ENCODE measurements around the gene DEGS2.

Gene DEGS2

DNA sequence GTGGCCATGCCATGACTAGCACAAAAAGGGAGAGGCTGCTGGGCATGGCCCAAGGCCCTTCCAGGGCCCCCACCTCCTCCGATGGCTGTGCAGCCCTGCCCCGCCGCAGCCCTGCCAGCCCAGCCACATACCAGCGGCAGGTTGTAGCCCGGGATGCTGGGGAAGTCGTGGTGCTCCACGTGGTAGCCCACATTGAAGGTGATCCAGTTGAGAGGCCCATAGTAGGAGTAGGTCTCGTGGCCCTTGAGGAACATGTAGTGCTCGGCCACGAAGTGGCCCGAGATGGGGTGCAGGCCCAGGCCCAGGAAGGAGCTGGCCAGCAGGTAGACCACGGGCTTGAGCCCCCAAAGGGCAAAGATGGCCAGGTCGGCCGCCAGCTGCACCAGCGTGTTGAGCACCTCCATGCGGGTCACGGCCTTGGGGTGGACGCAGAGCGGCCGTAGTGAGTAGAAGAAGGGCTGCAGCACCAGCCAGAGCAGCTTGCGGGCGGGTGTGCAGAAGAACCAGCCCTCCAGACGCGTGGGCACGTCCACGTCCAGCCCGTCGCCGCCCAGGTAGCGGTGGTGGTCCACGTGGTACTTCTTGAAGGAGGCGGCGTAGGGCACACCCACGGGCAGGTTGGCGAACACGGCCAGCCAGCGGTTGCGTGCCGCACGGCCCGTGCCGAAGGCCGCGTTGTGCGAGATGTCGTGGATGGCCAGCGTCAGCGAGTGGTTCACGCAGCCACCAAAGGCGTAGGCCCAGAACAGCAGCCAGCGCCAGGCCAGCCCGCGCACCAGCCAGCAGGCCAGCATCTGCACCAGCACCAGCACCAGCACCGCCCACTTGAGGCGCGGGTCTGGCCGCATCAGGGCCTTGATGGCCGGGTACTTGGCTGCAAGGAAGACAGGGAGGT, 10.4 kb downstream of the DEGS2 start:
- H3K4me1 ChIP-seq (ENCODE audit: insufficient read depth, low read length, poor library complexity, severe bottlenecking) = no peaks in the 10 kb centered on the region
- no peaks in the 10 kb centered on the region for H3K9me2 ChIP-seq (replicated peaks; ENCODE audit: low read depth, low read length)
- H3K27me3 ChIP-seq (ENCODE audit: insufficient read depth, low read length, poor library complexity, severe bottlenecking) = no peaks in the 10 kb centered on the region
- H2AFZ ChIP-seq (ENCODE audit: low read length) = no peak overlapping the region
- H3K4me2 ChIP-seq (ENCODE audit: low read depth, low read length, poor library complexity, severe bottlenecking) = no peak overlapping the region
- H3K4me3 ChIP-seq (ENCODE audit: low read length, poor library complexity, severe bottlenecking) = no peak overlapping the region
- no peaks in the 10 kb centered on the region for H3F3A ChIP-seq (ENCODE audit: low read depth)
- no peaks in the 10 kb centered on the region for H3K9me3 ChIP-seq (ENCODE audit: insufficient read depth, low read depth, low read length)
- TF ChIP-seq EZH2phosphoT487 (IDR thresholded peaks at IDR 0.05; ENCODE audit: borderline replicate concordance) = no peak
- TF ChIP-seq, protein P1, sequence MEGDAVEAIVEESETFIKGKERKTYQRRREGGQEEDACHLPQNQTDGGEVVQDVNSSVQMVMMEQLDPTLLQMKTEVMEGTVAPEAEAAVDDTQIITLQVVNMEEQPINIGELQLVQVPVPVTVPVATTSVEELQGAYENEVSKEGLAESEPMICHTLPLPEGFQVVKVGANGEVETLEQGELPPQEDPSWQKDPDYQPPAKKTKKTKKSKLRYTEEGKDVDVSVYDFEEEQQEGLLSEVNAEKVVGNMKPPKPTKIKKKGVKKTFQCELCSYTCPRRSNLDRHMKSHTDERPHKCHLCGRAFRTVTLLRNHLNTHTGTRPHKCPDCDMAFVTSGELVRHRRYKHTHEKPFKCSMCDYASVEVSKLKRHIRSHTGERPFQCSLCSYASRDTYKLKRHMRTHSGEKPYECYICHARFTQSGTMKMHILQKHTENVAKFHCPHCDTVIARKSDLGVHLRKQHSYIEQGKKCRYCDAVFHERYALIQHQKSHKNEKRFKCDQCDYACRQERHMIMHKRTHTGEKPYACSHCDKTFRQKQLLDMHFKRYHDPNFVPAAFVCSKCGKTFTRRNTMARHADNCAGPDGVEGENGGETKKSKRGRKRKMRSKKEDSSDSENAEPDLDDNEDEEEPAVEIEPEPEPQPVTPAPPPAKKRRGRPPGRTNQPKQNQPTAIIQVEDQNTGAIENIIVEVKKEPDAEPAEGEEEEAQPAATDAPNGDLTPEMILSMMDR (conservative IDR thresholded peaks at IDR 0.05; ENCODE audit: low read length) = no peak
- no peaks in the 10 kb centered on the region for H4K20me1 ChIP-seq (ENCODE audit: insufficient read depth, low read length, poor library complexity, severe bottlenecking)
- no peaks in the 10 kb centered on the region for H3K79me2 ChIP-seq (ENCODE audit: insufficient read depth, low read length)
- peaks cover 3% of the 10 kb centered on the region; the same call in 1 of the 2 replicates for H3K36me3 ChIP-seq (ENCODE audit: insufficient read depth, low read length)
- H3K9ac ChIP-seq (ENCODE audit: low read depth, low read length, poor library complexity, severe bottlenecking) = no peak overlapping the region

DNA sequence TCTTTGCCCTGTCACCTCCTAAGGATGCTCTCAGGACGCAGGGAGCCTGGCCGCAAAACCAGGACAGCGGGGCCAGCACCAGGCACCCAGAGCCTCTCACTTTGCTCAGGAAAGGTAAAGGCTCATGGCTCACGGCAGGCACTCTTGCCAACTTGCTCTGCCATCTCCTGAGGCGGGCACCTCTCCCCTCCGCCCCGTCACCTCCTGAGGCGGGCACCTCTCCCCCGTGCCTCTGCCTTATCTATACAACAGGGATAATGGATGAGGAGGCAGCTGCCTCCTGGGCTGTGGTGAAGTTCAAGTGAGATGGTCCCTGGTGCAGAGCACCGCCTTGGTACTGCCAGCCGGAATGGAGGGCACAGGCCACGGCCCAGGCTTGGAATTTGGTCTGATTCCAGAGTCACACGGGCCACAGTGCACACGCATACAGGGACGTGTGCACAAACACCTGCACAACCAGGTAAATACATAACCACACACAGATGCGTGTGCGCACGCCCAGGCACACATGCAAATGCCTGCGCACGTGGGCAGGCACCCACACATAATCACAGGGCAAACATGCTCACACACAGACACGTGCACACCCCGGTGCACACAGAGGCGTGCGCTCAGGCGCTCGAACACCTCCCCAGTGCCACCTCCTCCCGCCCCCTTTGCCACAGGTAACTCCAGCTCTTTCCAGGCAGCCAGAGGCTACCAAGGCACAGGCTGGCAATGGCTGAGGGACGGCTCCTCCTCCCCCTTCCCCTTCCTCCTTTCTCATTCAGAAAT, 11.6 kb downstream of the DEGS2 start:
- Histone ChIP-seq H3K4me3 (ENCODE audit: low read length, poor library complexity, severe bottlenecking) (no peak overlapping the region), H3K4me1 (ENCODE audit: insufficient read depth, low read length, poor library complexity, severe bottlenecking) (no peaks in the 10 kb centered on the region), H3K36me3 (ENCODE audit: insufficient read depth, low read length) (peaks cover 14% of the 10 kb centered on the region; the same call in 1 of the 2 replicates), H3K27me3 (ENCODE audit: insufficient read depth, low read length, poor library complexity, severe bottlenecking) (no peaks in the 10 kb centered on the region), H3F3A (ENCODE audit: low read depth) (no peaks in the 10 kb centered on the region), H3K79me2 (ENCODE audit: insufficient read depth, low read length) (no peaks in the 10 kb centered on the region), H2AFZ (ENCODE audit: low read length) (no peak overlapping the region), H3K4me2 (ENCODE audit: low read depth, low read length, poor library complexity, severe bottlenecking) (no peak overlapping the region), H3K9ac (ENCODE audit: low read depth, low read length, poor library complexity, severe bottlenecking) (no peak overlapping the region), H3K9me2 (replicated peaks; ENCODE audit: low read depth, low read length) (no peaks in the 10 kb centered on the region), H4K20me1 (ENCODE audit: insufficient read depth, low read length, poor library complexity, severe bottlenecking) (no peaks in the 10 kb centered on the region), H3K9me3 (ENCODE audit: insufficient read depth, low read depth, low read length) (no peaks in the 10 kb centered on the region)
- TF ChIP-seq, protein P1 (conservative IDR thresholded peaks at IDR 0.05; ENCODE audit: low read length) = no peak

DNA sequence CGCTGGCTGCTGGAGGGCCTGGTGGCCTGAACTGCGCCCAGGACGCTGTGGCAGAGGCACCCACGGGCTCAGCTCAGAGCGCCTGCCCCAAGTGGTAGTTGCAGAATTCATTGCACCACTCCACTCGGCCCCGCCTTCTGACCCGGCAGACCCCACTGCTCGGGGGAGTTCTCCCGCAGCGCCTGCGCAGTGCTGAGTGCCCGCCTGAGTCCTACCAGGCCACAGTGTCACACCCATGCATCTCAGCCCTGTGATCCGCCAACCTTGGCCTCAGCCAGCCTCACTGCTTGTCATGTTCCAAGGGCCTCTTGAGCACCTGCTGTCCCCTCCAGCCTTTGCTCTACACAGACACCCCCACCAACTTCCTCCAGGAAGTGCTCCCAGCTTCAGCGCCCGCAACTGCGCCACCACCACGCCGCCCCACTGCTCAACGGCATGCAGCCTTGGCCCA, 12.2 kb downstream of the DEGS2 start:
- Histone ChIP-seq H3K79me2 (ENCODE audit: insufficient read depth, low read length) (no peaks in the 10 kb centered on the region), H3K36me3 (ENCODE audit: insufficient read depth, low read length) (peaks cover 20% of the 10 kb centered on the region; the same call in 1 of the 2 replicates), H3K27me3 (ENCODE audit: insufficient read depth, low read length, poor library complexity, severe bottlenecking) (no peaks in the 10 kb centered on the region), H4K20me1 (ENCODE audit: insufficient read depth, low read length, poor library complexity, severe bottlenecking) (no peaks in the 10 kb centered on the region), H3K4me1 (ENCODE audit: insufficient read depth, low read length, poor library complexity, severe bottlenecking) (no peaks in the 10 kb centered on the region), H3K4me3 (ENCODE audit: low read length, poor library complexity, severe bottlenecking) (no peak overlapping the region), H2AFZ (ENCODE audit: low read length) (no peak overlapping the region), H3K4me2 (ENCODE audit: low read depth, low read length, poor library complexity, severe bottlenecking) (no peak overlapping the region), H3F3A (ENCODE audit: low read depth) (no peaks in the 10 kb centered on the region), H3K9ac (ENCODE audit: low read depth, low read length, poor library complexity, severe bottlenecking) (no peak overlapping the region), H3K9me2 (replicated peaks; ENCODE audit: low read depth, low read length) (no peaks in the 10 kb centered on the region), H3K9me3 (ENCODE audit: insufficient read depth, low read depth, low read length) (no peaks in the 10 kb centered on the region)
- no peak for TF ChIP-seq EZH2phosphoT487 (IDR thresholded peaks at IDR 0.05; ENCODE audit: borderline replicate concordance)
- TF ChIP-seq, protein P1 (conservative IDR thresholded peaks at IDR 0.05; ENCODE audit: low read length) = no peak
